ENCODE data around the gene SUSD6.

DNA sequence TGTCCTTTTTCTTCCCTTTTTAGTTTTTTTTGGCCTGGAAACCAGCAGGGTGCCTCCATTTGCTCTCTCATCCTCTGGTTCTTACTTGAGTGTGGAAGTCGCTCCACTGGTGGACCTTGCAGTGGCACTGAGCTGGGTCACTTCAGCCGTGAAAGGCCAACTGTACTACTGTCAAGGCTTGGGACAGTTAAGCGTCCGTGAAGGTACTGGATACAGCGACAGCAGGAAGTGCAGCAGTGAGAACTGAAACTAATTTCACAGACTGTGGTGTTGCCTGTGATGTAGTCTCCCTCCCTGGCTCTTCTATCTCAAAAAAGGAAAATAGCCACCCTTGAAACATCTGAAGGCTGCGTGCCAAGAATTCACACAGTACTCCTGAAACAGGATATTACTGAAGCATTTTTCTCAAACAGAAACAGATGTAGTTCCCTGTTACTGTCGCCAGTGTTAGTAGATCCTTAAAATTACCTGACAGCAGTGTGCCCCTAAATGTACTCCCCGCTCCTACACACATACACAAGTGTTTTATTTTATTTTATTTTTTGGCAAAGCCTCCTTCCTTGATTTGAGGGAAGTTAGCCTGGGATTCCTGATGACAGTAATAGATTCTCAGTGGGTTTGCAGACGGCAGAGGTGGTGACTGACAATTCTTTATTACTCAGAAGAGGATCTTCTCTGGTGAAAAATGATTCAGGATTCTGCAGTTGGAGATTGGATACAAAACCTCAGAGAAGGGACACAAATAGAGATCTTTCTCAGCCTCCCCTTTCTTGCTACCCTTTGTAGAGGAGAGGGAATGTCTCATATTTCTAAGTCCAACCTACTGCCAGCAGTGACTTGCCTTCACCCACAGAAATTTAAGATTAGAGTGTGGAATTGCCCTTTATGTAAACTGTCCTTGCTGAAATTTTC is 4.4 kb downstream of the SUSD6 start:
- TF ChIP-seq POLR2A (IDR thresholded peaks at IDR 0.05; ENCODE audit: low read depth, low read length) (peak; percentile 66; the same call in 1 of the 2 replicates), POLR2AphosphoS5 (IDR thresholded peaks at IDR 0.05; ENCODE audit: low read depth, low read length) (no peak), TAF1 (IDR thresholded peaks at IDR 0.05; ENCODE audit: low read depth, low read length) (no peak), POU2F2 (IDR thresholded peaks at IDR 0.05; ENCODE audit: low read depth, low read length) (no peak), PAX5 (IDR thresholded peaks at IDR 0.05; ENCODE audit: insufficient read depth, low read length, severe bottlenecking) (no peak), SPI1 (IDR thresholded peaks at IDR 0.05; ENCODE audit: low read depth, low read length) (peak; percentile 91)

All from GM12891 (cell line).